Amniotic stem cell (primary cell): ENCODE measurements around the gene DLST.

Experiments
- DNase-seq: peaks from one replicate; lab custom pipeline; 2025; lab: John Stamatoyannopoulos, UW

Gene DLST

DNA sequence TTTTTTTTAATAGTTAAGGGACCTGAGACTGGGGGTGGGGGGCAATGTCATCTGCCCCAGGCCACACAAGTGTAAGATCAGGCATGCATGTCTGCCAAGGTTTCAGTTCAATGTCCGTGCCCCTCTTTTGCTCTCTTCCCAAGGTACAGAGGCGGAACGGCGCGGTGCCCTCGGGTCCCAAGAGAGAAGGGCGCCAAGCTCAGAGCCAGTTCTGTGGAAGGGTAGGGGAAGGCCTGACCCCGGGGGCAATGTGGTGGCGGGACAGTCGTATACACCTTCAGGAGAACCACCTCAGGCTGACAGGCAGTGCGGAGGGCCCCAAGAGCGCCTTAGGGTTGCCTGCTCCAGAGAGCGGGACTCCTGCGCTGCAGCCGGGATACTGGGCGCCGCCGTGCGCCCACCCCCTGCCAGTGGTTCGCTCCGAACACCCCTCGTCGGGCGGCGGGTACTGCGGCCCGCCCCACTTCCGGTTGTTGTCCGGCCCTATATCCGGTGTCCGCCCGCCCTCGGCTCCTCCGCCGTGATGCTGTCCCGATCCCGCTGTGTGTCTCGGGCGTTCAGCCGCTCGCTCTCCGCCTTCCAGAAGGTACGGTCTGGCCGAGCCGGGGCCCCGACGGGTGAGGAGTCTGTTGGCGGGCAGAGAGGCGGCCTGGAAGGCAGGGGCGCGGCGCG lies at the start of gene DLST:
DLST (plus strand) TSS at position 486 of the 672 bp plus-strand sequence; CDS start at position 524, 38 bp downstream.
- peak; percentile 59 for DNase-seq

DNA sequence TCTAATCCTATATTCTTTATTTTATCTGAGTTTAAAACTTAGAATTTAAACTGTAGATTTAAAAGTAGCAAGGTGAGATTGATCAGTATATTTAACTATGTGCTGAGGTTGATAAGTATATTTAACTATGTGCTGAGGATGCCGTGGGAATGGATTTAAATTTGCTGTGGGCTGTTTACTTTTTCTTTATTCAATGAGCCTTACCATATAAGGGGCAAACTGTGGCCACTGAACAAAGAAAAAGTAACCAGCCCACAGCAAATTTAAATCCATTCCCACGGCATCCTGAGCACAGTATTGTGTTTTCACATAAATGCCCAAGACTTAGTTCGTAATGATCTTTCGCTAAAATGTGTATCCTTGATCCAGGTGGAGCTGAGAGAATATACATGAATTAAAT lies 48.9 kb upstream of the DLST start:
- DNase-seq: no peak

DNA sequence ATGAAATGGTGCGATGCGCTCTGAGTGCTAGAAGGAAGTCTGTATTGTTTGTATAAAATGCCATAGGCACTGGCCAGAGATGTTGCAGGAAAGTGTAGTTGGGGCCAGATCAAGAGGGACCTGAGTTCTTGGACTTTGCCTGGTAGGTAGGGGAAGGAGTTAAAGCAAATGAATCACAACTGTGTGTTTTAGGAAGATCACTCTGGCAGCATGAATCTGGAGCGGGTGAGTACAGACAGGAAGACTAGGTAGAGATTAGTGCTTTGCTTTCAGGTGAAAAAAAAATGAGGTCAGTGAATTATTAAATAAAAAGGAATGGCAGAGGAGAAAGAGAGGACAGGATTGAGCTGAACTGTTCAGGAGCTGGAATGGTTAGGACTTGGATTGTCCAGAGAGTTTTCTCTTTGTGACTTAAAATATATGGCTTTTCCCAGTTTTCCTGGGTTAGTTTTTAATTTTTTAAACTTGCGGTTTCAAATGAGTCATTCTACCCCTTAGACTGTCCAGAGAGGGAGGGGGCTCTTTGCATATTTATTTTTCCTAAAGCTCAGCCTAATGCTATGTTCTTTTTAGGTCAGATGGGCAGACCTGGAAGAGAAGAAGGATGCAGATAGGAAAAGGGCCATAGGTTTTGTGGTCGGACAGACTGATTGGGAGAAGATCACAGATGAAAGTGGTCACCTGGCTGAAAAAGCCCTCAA lies 46.9 kb upstream of the DLST start:
- no peak for DNase-seq

DNA sequence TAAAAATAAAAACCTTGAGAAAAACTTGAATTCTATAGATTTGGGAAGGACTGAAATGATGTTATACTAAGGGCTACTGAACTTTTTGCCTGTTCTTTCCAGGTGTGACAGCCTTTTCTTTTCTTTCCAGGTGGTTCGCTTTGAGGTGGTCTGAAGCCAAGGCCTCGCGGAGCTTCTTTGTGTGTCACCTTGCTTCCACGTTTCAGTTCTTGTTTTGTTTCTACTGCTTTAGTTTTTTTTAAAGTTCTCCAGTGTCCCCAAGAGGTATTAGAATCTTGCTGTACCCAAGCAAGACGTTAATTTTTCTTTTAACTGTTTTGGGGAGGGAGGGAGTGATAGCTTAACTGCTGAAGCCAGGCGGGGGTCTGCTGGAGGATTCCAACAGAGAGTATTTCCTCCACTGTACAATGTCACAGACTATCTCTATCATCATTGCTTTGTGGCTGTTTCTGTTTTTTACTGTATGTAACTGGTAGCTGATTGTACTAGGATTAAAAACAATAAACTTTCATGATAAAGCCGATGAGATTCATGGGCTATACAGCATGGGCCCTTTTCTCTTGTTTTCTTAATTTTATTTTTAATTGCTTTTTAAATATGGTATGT lies 46.0 kb upstream of the DLST start:
- no peak for DNase-seq

DNA sequence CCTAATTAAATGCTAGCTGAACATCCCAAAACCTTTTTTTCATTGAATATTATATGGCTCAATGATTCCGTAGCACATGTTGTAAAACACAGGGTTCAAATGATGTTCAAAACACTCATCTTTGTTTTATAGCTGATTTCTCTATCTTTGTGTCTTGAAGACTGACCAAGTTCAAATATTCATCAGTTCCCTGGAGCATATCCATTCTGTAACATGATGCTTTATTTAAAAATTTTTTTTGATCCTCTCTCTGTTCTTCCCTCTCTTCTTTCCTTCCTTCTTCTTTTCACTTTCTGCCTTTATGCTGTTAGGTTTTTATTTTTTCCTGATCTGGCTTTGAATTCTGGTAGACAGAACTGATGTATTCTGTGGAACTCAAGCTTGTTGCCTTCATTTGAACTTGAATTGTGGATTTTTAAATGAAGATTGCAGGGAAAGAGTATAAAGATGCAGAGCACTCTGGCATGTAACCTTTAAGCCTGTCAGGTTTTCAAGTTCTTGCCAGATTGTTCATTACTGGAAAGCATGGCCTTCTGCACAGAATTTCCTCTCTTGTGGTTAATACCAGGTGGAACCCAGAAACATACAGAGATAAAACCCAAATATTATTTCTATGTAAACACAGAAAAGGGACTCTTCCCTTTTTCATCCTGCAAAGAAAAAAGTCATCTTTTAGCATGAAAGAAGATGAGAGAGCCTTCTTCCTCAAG lies 45.3 kb upstream of the DLST start:
- DNase-seq: no peak

DNA sequence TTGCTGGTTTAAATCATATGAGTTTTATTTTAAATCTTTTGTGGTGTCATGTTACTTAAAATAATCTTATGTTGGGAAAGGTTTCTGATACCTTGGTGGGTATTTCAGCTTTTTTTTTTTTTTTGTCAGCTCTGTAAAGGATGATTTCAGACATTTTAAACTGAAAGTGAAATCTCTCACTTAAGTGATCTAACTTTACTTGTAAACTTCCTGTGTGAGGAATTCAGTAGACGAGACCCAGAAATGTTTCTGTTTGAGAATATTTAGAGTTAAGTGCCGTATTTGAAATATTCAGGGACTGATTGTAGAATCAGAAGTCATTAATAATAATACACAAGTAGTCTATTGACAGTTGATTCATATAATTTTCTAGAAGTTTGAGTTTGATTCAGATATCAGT lies 43.5 kb upstream of the DLST start:
- no peak for DNase-seq

DNA sequence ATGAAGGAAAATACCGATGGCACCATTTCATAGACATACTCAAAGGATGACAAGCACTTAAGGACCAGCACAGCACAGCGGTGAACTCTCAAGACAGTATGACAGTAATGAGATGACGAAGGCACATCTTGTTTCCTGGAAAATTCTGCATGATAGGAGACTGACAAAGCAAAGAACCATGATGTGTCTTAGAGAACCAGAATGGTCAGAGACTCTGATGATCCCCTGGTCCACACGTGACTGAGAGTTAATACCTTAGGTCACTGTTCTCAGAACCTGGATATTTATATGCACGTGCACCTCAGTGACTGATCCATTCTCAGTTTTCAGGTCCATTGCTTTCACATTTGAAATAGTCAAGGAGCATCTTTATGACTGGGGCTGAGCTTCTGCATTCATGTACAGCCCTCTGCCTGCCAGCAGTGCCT lies 41.1 kb upstream of the DLST start:
- DNase-seq: no peak

DNA sequence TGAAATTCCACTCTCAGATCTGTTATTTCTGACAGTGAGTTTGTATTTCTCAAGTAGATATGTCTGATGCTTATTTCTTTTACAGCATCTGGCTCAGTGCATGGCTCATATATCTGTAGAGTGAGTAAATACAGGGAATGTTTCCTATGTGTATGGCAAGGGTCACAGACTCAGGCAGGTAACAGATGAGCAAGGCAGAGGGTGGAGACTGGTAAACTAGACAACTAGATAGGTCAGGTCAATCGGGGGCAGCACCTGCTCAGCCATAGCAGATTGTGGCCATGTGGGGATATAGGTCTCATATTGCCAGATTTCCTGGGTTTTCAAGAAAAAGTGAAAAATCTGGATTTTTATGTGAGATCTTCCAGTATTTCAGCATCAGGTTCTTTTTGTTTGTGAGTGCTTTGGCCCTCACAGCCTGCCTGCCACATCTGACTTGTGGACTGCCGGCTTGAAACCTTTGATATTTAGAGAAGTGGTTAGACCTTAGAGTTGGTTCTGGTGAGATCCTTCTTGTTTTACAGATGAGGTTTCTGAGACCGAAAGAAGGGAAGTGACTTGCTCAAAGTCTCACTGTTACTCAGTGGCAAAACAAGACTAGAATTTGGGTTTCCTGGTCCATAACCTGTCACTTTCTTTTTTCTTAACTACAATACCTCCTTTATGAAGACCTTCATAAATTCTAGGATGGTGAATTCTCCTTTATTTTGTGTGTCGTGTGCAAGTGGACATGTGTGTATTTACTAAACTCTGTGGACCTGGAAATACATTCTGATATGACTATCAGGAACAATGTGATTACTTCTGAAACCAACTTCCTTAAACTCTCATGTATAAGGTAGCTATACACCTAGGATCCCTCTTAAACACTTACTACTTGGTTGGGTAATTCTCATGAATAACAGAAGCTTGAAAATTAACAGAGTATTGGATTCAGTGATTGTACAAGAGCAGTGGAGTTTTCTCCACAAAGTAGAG lies 40.2 kb upstream of the DLST start:
- DNase-seq: no peak

DNA sequence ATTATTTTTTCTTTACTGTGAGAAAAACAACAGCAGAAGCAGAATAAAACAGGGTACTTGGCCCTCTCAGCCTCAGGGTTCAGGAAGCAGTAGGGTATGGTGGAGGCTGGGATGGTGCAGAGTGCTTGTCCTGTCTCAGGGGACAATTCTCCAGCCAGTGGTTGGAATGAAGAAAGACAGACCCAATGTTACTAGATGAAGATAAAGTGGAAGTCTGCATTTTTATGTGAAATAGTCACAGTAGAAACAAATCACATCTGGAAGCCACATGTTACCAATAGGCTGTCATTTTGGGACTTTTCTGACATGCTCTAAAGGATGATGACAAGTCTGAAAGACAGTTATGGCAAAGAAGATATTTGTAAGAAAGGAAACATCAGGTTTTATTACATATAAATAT lies 38.1 kb upstream of the DLST start:
- DNase-seq: no peak

DNA sequence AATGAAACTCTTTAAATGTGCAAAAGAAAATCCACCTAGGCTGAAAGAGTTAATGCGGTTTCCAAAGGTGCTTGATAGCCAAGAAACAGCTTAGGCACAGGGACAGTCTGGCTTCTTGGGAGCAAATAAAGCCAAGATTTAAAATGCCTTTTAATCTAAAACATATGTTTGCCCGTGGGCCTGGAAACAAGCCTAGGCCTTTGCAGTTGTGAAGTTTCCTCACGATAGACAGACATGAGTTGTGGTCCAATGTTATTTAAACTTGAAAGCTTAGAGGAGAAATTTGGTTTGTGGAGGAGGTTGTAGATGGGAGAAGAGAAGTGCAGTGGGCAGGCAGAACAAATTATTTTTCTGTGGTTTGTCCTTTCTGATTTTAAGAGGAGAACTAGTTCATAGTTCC lies 35.5 kb upstream of the DLST start:
- peak; percentile 37 for DNase-seq

DNA sequence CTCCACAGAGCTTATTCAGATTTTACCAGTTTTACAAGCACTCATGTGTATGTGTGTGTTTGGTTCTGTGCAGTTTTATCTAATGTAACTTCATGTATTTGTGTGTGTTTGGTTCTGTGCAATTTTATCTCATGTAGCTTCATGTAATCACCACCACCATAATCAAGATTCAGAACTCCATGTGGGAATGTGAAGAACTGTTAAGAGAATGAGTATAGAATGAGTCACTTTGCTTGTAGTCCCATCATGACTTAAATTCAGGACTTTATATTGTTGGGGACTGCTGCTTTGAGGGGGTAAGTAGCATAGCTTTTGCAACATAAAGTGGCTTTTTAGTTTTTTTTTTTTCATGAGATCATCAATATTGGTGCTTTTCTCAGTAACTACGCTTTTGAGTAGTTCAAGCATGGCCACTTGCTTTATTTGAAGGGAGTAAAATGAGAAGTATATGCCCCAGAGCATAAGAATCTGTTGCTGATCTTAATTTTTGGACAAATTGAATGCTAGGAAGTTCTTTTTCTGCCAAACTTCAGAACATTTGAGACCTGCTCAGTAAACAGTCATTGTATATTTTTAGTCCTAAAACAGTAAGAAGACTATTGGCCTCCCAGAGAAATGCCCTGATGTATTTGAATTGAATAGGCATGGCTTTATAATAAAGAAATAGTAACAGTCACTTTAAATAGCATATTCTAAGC lies 34.6 kb upstream of the DLST start:
- no peak for DNase-seq

GRCh38 chr14:74848768-74849167 lies 32.9 kb upstream of the DLST start:
- no peak for DNase-seq

DNA sequence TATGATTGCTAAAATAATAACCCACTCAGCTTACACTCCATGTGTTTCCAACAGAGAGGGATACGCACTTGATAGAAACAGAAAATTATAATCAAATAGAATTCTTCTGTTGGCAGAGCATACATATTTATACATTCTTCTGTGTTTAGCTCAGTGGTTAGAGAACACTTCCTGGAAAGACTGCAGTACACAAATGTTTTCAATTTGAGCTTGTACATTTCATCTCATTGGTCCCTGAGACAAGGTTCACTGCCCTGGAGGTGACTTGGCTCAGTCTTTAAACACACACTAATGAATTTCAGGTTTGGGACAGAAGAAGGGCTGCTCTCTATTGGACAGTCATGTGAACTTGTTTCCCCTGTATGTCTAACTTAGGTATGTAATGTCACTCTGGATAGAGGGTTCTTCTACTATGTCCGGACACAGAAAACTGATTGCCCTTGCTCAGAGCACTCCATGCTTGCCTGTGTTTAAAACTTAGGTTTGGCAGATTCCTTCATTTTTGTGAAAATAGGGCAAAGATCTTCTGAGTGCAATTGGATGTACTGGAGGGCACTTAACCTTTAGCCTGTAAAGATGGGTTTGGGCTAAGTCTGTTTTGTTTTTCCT lies 28.7 kb upstream of the DLST start:
- DNase-seq: peak; percentile 51

DNA sequence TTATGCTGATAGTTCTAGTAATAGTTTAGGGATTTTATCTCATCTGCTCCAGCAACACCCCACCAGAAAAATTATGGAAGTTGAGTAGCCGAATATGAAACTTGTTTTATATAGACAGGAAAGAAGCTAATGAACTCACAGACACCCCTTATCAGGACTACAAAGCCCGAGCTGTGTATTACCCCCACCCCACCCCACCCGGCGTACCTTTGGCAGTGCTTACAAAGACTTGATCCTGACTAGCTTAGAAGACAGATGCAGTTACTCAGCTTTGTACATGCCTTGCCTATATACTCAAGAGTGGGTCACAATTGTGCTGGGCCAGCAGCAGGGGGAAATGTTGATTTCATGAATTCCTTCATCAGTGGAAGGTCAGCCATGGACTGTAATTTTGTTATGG lies 28.1 kb upstream of the DLST start:
- DNase-seq: no peak

DNA sequence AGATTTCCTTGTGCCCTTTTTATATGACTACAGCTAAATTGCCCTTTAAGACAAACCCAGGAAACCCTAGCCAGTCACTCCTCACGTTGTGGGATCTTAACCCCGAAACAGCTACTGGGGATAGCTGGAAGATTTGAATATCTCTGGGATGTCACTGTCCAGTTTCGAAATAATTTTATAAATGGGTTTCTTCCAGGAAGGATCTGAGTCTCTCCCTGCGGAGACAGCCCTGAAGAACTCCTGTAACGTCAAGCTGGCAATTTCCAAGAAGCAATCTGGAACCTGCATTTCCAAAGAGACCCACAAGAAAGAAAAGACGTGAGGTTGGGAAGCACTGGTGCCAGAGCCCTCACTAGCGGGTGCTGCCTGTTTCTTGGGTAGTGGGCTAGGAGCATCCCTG lies 26.7 kb upstream of the DLST start:
- no peak for DNase-seq

DNA sequence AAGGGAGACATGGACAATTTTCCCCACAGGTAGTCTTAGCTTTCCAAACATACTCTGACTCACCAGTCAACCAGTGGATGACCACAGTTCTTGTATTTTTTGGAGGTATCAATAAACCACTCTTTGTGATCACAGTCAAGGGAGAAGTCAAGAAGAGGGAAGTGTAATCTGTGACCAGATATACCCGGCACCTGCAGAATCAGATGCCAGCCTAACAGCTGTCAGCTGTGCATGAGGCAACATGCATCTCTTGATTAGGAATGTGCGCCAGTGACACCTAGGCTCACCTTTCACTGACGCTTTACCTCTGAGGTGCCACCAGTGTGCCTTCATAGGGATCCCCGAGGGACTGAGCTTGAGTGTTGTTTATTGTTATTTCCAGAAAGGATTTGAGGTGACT lies 25.8 kb upstream of the DLST start:
- DNase-seq: no peak

- no peak for DNase-seq
These were observed 25.4 kb upstream of the DLST start for GRCh38 chr14:74856366-74856765.

DNA sequence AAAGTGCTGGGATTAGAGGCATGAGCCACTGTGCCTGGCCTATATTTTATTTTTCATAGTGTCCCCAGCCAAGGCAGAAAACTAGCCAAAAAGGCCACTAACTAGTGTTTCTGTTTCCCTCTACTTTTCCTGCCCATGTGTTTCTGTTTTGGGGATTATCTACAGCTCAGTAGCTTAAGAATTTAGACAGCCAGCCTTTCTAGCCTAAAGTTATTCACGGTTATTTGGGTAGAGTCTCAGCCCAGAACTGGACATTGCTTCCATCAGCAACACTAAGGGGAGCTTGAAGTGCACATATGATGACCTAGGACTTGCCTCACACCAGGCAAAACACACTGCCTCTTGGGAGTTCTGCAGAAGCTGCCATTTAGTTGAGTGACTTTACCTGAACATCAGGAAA lies 23.7 kb upstream of the DLST start:
- DNase-seq: no peak

DNA sequence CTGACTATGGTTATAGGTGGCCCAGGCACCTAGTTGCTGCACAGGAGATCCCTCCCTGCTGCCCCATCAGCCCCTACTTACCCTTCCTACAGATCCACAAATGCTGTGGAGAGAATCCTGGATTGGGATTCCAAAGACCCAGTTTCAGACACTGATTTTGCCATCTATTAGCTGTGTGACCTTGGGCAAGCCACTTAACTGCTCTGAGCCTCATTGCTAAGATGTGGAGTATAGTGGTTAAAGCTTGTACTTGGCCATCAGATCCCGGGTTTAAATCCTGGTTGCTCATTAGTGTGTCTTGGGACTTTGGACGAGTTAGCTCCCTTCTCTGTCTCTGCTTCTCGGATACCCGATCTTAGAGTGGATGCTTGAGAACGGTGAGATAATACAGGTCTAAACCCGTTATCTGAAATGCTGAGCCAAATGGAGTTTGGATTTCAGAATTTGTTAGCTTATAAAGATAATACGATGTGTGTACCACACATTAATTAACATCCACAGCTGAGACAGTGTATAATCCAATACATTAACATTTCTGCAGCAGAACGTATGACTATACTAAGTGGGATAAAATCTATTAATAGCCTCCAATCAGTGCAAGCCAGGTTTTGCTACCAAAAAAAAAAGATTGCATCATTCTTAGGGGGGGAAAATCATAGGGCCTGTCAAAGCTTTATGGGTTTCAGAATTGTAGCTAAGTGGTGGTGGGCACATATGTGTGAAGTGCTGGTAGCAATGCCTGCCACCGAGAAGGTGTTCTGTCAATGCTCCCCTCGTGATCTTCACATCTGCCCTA lies 21.8 kb upstream of the DLST start:
- DNase-seq: no peak
